GM12892 (cell line): Measurements from ENCODE around the gene NUP93.

Source experiments
- POLR2A ChIP-seq: IDR thresholded peaks from 2 replicates; pipeline ENCODE4 v1.6.1; 2011; ENCODE audit warnings: low read depth, low read length, control low read depth
- POLR2AphosphoS5 ChIP-seq: IDR thresholded peaks from 2 replicates; pipeline ENCODE4 v1.6.1; 2011; ENCODE audit warnings: low read depth, low read length, control low read depth

- TF ChIP-seq POLR2A (no peak), POLR2AphosphoS5 (no peak)
Observed at GRCh38 chr16:56708525-56709442, 21.1 kb upstream of the NUP93 start.
